GM18867 (cell line): Measurements from ENCODE around the gene FGF14.

Experiments
- ATAC-seq: cut with Tn5 transposase; IDR thresholded peaks from one replicate; pipeline ENCODE4 v1.9.1; 2021; ENCODE audit warnings: mild to moderate bottlenecking, moderate library complexity; ENCODE audit not compliant: unreplicated experiment

FGF14 gene

DNA sequence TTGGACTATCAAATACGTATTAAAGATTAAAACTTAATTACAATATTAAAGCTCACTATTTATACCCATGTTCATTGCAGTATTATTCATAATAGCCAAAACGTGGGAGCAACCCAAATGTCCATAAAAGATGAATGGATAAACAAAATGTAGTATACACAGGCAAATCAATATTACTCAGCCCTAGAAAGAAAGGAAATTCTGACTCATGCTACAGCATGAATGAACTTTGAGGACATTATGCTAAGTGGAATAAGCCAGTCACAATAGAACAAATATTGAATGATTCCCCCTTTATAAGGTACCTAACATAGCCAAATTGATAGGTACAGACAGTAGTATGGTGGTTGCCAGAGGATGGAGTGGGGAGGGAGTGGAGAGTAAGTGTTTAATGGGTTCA is 457.3 kb downstream of the FGF14 start:
- no peak for ATAC-seq

DNA sequence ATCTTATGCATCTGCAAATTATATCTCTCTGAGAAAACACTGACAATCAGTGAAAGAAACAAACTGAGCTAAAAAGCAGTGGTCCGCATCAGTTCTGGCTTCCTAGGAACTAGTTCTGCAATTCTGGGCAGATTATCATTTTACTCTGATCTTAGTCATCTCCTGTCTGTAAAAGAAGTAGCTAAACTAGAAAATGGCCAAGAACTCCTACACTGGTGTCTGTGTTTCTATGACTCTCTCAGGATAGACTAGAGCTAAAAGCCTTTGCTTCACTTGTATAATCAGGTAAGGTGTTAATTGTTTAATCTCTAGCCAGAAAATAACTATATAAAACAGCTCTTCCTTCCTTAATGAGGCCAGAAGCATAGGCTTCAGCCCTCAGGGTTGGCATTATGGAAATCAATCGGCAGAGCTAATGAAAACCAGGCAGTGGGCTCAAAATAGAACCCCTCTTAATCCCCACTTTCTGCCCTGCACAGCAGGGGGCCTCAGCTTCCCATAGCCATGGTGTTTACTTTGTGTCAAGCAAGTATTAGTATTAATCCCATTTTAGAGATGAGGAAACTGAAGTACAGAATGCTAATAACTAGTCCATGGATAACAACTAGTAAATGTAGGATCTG is 459.2 kb downstream of the FGF14 start:
- ATAC-seq = no peak

- peak; percentile 73 for ATAC-seq
These were observed 459.8 kb downstream of the FGF14 start for GRCh38 chr13:101942038-101942437.

DNA sequence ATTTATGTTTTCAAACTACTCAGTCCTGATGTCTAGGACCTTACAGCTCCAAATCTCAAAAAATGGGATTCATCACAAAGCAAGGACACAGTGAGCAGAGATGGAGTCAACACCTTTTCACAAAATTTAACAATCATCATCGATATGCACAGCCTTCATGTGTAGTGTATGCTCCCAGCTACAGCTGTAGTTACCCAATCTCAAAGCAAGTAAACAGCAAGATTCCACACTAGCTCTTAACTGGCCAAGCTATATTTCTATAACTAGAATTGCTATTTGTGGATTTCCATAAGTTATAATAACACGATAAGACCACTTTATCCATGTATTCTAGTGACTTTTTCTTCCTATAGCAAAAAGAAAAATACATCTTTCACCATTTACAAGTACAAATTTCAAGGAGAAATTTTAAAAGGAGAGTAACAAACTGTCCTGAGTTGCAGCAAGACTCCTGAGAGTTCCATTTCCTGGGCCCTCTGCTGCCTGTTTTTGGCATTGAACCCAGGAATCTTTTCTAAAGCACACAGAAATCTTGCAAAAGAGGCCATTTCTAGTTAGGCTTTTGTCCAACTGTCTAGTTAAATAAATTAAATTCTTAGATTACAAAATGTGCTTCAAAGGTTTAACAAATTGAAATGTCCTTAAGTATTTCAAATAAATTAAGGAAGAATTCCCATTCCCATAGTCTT is 460.6 kb downstream of the FGF14 start:
- ATAC-seq = no peak

GRCh38 chr13:101939370-101939769 is 462.5 kb downstream of the FGF14 start:
- no peak for ATAC-seq

GRCh38 chr13:101935828-101936227 is 466.0 kb downstream of the FGF14 start:
- no peak for ATAC-seq

DNA sequence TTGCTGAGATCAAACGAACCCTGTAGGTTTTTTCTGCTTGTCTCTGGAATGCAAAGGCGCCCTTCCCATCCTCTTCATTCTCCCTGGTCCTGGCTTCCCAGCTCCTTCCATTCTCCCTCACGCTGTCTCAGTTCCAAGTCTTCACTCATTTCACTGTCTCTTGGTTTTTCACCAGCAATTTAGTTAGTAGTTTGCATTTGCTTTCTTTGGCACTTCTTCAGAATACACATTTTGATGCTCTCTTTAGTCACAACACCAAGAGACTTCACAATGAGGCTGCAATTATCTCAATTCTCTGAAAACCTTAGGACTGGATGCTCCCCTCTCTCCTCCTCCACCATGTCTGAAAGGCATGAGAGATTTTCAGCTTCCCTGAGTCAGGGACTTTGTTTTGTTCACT is 470.7 kb downstream of the FGF14 start:
- no peak for ATAC-seq

DNA sequence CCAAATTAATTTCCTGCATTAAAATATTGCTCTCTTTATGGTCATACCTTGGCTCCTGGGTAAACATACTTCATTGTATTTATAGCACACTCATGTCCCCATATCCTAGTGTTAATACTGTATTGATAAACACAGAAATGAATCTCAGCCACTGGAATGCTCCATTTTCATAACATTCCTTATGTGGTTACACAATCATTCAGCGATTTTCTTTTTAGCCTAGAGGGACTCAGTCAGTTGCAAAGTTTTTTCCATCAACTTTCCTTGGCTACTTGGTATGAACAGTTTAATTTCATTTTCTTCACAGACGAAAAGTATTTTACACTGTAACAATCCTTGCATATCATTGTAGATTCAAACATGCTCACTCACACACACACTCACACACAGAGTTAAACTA is 471.5 kb downstream of the FGF14 start:
- no peak for ATAC-seq

- no peak for ATAC-seq
These were observed 476.1 kb downstream of the FGF14 start for GRCh38 chr13:101925731-101926130.

- ATAC-seq = no peak
These were observed 482.2 kb downstream of the FGF14 start for GRCh38 chr13:101919541-101920181.

DNA sequence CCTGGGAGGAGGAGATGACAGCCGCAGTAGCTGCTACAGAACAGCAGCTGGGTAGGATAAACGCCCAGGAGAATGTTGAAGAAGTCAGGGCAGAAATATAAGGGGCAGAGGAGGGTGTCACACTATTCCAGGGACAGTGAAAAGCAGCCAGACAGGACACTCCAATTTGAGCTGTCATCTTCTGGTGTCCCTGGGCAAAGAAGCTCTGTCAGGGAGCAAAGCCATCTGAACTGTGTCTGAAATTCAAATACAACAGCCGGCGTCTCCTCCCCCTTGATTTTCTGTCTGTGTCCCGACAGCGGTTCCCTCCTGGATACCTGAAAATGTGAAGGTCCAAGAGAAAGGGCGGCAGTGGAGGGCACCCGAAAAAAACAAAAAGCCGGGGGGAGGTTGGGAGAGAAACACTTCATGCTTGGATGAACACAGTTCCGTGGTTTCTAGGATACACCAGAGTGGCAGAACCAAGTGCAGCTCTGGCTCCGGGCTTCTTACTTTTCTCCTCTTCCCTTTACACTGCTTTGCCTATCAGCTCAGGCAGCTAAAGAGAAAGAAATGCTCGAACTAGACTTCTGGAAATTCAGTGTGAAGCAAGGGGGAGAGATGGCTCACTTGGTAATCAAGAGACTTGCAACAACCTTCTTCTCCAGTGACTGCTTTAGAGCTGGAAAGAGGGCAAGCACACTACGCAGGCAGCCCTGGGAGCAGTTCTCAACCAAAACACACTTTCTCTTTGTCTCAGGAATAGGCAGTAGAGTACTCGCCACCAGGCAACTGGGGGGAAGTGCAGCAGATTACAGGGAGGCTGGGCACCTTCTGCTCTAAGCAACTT is 483.8 kb downstream of the FGF14 start:
- no peak for ATAC-seq

- ATAC-seq = no peak
These were observed 484.4 kb downstream of the FGF14 start for GRCh38 chr13:101917475-101917810.

DNA sequence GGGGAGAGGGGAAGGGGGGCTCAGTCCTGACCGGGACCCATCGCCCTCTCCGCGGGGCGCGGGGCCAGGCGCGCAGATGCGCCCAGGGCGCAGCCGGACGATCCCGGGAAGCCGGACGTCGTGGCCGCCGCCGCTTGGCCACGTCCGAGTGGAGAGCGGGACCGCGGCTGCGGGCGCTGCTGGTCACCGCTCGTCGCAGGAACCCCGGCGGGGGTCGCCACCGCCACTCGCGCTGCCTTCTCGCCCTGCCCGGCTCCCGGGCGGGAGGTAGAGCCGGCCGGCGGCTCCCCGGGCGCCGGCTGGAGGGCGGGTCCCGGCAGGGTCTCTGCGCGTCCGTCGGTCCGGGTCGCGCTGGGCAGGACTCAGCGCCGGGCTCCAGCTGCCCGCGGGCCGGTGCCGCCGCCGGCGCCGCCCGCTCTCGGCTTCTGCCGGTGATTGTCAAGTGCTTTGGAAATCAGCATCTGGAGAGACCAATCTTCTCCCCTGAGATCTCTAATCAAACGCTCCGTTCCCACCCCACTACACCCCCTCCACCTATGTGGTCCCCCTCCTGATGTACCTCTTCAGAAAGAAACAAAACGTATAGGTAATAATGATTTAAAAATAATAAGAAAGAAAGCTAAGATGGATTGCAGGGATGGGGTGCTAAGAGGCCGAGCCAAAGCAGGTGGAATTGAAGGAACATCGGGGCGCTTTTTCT is 484.9 kb downstream of the FGF14 start:
- no peak for ATAC-seq

DNA sequence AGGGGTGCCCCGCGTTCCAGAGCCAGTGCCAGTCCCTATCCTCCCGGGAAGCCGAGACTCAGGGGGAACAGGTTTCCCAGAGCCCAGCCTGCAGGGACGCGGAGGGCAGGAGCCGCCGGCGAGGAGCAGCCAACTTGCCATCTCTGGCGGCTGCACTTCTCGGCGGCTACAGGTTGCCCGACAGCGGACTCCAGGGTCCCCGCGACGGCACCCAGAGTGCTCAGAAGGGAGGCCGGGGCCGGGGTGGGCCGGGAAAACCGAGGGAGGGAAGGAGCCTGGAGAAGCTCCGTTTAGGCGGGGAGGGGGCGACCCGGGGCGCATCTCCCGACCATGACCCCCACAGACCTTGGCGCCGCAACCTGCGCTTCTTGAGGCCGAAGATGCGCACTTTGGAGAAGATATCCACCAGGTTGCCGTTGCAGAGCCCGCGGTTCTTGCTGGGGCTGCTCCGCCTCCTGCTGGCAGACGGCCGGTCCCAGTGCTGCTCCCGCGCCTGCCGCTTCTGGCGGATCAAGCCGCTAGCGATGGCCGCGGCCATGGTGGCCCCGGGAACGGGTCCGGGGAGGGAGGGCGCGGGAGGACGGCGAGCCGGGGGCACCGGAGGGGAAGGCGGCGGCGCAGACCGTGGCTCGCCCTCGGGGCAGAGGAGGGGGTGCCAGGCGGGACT is 485.6 kb downstream of the FGF14 start:
- ATAC-seq = no peak

GRCh38 chr13:101915755-101916107 is 486.1 kb downstream of the FGF14 start:
- ATAC-seq = no peak

DNA sequence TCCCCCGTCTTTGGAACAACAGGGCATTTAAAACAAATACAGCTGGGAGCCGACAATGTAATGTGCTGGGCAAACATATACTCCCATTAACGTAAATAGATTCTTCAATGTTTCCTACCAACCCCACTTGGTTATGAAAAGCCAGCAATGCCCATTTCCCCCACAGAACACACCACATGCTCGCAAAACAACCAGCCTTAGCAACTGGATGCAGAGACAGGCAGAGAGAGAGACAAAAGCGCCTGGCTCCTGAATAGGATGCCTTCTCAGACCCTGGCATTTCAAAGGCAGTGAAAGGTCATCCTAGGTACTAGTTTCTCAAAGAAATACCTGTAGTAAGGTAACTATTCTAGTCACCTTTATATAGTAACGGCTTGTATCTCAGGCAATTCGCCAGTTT is 486.5 kb downstream of the FGF14 start:
- no peak for ATAC-seq

GRCh38 chr13:101911752-101912151 is 490.1 kb downstream of the FGF14 start:
- ATAC-seq = no peak

DNA sequence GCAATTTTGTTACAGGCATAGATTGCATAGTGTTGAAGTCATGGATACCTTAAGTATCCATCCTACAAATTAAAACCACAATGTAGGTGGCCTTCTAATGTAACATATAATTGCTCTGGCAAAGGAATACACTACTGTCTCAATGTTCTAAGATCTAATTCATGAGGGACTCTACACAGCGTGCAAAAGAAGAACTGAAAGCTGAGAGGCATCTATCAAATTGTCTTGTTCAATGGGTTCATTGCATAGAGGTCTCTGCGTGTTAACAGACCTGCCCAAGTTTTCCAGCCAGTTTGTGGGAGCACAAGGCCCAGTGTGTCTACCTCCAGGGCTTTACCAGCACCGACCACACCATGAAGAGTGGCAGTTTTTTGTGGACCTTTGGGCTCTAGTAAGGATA is 498.0 kb downstream of the FGF14 start:
- no peak for ATAC-seq

DNA sequence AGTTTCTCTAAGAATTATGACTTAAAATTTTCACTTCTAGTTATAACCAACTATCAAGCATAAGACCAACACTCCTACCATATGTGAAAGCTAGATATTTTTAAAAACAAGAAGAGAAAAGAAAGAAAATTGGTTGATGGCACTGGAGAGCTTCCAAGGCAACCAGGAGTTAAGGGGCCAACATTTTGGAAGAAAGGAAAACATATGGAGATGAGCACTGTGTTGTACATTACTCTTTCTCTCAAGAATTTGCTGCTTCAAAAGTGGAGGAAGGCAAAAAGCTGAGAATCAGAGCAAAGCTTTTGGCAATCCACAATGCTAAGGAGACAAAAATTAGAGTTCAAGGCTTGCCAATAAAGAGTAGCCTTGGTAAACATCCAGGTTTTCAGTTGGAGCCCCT is 503.2 kb downstream of the FGF14 start:
- no peak for ATAC-seq

DNA sequence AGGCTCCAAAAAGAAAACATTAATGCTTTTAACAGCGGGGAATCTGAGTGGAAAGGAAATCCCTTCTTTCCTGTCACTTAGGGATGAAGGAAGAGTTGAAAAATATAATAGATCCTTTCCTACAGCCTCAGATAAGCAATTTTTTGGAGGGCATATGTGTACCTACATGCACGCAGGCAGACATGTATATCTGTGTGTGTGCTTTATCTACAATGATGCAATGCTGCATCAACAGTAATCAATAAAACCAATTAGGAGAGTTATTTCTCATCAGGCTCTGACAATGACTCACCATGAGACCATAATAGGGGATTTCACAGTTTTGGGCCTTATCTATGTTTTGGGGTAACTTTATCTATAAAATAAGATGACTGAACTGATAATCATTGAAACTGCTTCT is 505.3 kb downstream of the FGF14 start:
- ATAC-seq = no peak

GRCh38 chr13:101893021-101893420 is 508.8 kb downstream of the FGF14 start:
- no peak for ATAC-seq
